Activated B cell treated with CpG ODN at 0.5 μM for 24 hours (primary cell): ENCODE data around the gene P4HA1. TPM values are rescaled to one million over a fixed set of nuclear protein-coding genes. Genes with fewer than 3 reads are reported as not detected.

Source experiments
- ATAC-seq: fragments of 200-7000 bp; cut with Tn5 transposase; one replicate; pipeline ENCODE4 v1.10.0; 2021; ENCODE audit warnings: low read depth, mild to moderate bottlenecking, moderate library complexity
- CTCF ChIA-PET: fragments of 350-600 bp; sonication (Branson Sonifier 250); formaldehyde crosslinking; loops from one replicate; lab custom pipeline; 2021; ENCODE audit warnings: antibody characterized with exemption; lab: Charles Lee
- POLR2A ChIA-PET: fragments of 350-600 bp; sonication (Branson Sonifier 250); formaldehyde crosslinking; loops from one replicate; lab custom pipeline; 2021; ENCODE audit warnings: antibody characterized with exemption; lab: Charles Lee
- DNase-seq: peaks from one replicate; pipeline ENCODE4 v3.0.0; 2022
- H3K27ac Mint-ChIP-seq: one replicate; pipeline ENCODE4 v1.8.0; 2020; ENCODE audit warnings: mixed read lengths
- H3K27me3 Mint-ChIP-seq: one replicate; pipeline ENCODE4 v1.8.0; 2021; ENCODE audit warnings: mixed read lengths
- H3K36me3 Mint-ChIP-seq: one replicate; pipeline ENCODE4 v1.8.0; 2021; ENCODE audit warnings: low read depth, mixed read lengths
- H3K4me1 Mint-ChIP-seq: one replicate; pipeline ENCODE4 v1.8.0; 2021; ENCODE audit warnings: mixed read lengths
- H3K4me3 Mint-ChIP-seq: one replicate; pipeline ENCODE4 v1.8.0; 2020; ENCODE audit warnings: mild to moderate bottlenecking, mixed read lengths
- H3K9me3 Mint-ChIP-seq: one replicate; pipeline ENCODE4 v1.8.0; 2020; ENCODE audit warnings: mixed read lengths
- intact Hi-C: fragments of 100-400 bp; cut with micrococcal nuclease; formaldehyde crosslinking; loops from one replicate; pipeline ENCODE4 v1.15.1; 2024
- total RNA-seq: library from RNA; stranded (reverse); gene quantifications from 2 replicates; pipeline ENCODE4 v1.2.3, GENCODE V29; 2022
- TF ChIP-seq, protein P1 (sequence below): fragments of 200-600 bp; IDR thresholded peaks from one replicate; pipeline ENCODE4 v1.8.0; 2022; ENCODE audit warnings: antibody characterized with exemption, mild to moderate bottlenecking

The P4HA1 gene
- total RNA-seq, 1 donor from 2014 or later, result 19.8 TPM

DNA sequence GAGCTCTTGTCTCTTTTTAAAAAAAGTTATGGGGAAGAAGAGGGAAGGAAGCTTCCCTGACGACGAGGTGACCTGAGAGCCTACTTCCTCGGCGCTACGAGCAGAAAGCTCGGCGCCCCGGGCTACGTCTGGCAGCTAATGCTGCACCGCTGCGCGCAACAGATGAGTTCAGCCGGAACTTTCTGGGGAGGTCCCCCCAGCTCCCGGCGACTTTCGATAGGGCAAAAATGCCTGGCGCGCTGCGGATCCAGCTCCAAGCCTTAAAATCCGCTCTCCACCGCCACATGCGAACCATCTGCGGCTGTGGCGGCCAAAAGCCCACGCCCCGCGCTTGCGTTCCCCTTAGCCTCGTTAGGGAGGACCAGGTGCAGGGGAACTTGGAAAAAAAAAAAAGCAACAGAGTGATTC is 621 bp downstream of the P4HA1 start:
- H3K4me1 Mint-ChIP-seq, result peaks cover 32% of the 10 kb centered on the region
- peak; percentile 37 for ATAC-seq
- POLR2A ChIA-PET, result interaction anchor here (0.6 to 6.3 kb wide), 27 partner anchors 10 to 1215 kb away, joined by 3 to 64 read pairs (median 5); partner anchors contain the start of genes DNAJB12, DNAJC9, ECD and FAM149B1

DNA sequence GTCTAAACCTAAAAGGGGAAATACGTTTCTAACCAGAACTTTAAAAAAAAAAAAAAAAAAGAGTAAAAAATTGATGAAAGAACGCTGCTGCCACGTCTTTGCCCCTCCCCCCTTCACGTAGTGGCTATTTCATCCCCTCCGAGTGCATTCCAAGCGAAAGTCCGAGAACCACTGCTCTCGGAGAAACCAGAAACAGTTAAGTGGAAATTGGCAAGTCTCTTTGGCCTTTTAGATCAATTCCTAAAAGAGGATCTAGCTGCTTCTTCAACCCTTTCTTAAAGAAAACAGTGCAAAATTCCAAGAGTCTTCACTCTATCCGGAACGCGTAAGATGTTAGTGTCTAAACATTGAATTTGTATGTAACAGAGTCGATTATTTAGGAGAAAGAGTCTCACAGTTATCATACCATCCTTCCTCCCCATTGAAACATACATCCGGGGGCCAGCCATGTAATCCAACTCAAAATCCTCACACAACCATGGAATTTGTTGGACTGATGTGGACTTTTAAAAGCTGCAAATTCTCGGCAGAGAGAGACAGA is 1.1 kb downstream of the P4HA1 start:
- intact Hi-C loops, result loop anchor here (1.0 to 5.0 kb wide), 9 partner anchors 15 to 878 kb away; partner anchors contain the start of genes ANAPC16, ANXA7, ASCC1 and MCU
- Mint-ChIP-seq H3K9me3 (no peaks in the 10 kb centered on the region), H3K36me3 (peaks cover 14% of the 10 kb centered on the region), H3K4me1 (peaks cover 32% of the 10 kb centered on the region), H3K27me3 (no peaks in the 10 kb centered on the region), H3K27ac (peak overlapping the region; percentile 88), H3K4me3 (peak overlapping the region; percentile 96)
- TF ChIP-seq, protein P1, sequence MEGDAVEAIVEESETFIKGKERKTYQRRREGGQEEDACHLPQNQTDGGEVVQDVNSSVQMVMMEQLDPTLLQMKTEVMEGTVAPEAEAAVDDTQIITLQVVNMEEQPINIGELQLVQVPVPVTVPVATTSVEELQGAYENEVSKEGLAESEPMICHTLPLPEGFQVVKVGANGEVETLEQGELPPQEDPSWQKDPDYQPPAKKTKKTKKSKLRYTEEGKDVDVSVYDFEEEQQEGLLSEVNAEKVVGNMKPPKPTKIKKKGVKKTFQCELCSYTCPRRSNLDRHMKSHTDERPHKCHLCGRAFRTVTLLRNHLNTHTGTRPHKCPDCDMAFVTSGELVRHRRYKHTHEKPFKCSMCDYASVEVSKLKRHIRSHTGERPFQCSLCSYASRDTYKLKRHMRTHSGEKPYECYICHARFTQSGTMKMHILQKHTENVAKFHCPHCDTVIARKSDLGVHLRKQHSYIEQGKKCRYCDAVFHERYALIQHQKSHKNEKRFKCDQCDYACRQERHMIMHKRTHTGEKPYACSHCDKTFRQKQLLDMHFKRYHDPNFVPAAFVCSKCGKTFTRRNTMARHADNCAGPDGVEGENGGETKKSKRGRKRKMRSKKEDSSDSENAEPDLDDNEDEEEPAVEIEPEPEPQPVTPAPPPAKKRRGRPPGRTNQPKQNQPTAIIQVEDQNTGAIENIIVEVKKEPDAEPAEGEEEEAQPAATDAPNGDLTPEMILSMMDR, result no peak
- ChIA-PET POLR2A (interaction anchor here (0.6 to 6.3 kb wide), 33 partner anchors 11 to 1502 kb away, joined by 3 to 64 read pairs (median 4); partner anchors contain the start of genes DNAJB12, DNAJC9, ECD and FAM149B1), CTCF (interaction anchor here (0.6 to 4.2 kb wide), 8 partner anchors 15 to 730 kb away, joined by 3 to 42 read pairs (median 6); partner anchors contain the start of genes ECD, FAM149B1 and NUDT13)
- ATAC-seq, result no peak
- DNase-seq, result peak; percentile 24

More for the DNA sequence above, 621 bp downstream of the P4HA1 start:
- DNase-seq, result peak; percentile 64
- Mint-ChIP-seq H3K36me3 (peaks cover 14% of the 10 kb centered on the region), H3K27ac (peak overlapping the region; percentile 88), H3K4me3 (peak overlapping the region; percentile 96), H3K9me3 (no peaks in the 10 kb centered on the region), H3K27me3 (no peaks in the 10 kb centered on the region)
- CTCF ChIA-PET, result interaction anchor here (0.5 to 4.2 kb wide), 10 partner anchors 14 to 730 kb away, joined by 3 to 42 read pairs (median 4); partner anchors contain the start of genes ECD, FAM149B1 and NUDT13
- intact Hi-C loops, result loop anchor here (1.0 to 5.0 kb wide), 8 partner anchors 14 to 879 kb away; partner anchors contain the start of genes ANAPC16, ANXA7, ASCC1 and MCU
- TF ChIP-seq, protein P1, result no peak

DNA sequence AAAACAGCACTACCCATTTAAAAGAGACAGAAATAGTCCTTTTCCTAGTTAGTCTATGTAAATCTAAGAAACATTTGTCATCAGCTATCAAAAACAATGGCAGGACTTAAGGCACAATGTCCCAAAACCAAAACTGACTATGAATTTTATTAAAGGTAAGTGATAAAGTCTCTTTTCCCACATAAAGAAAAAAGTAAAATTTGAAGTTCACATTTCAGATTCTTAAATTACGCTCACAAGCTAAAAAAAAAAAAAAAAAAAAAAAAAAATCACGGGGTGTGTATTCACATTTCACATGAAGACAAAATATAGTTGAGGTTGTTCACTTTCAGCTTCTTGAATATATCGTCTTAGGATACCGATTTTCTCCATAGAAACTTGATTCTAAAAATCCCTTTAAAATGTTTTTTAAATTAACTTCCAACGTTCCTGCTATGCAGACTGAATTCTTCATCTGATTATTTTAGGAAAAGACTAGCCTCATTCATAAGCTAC is 1.6 kb downstream of the P4HA1 start:
- DNase-seq, result no peak
- ChIA-PET POLR2A (interaction anchor here (0.6 to 6.3 kb wide), 17 partner anchors 13 to 1503 kb away, joined by 3 to 64 read pairs (median 6); partner anchors contain the start of genes DNAJB12, DNAJC9, ECD and FAM149B1), CTCF (interaction anchor here (0.6 to 4.2 kb wide), 5 partner anchors 15 to 141 kb away, joined by 5 to 42 read pairs (median 14); partner anchors contain the start of genes ECD, FAM149B1 and NUDT13)
- Mint-ChIP-seq H3K9me3 (no peaks in the 10 kb centered on the region), H3K36me3 (peaks cover 14% of the 10 kb centered on the region), H3K27ac (peak overlapping the region; percentile 88), H3K4me1 (peaks cover 32% of the 10 kb centered on the region), H3K27me3 (no peaks in the 10 kb centered on the region), H3K4me3 (peak overlapping the region; percentile 96)
- intact Hi-C loops, result loop anchor here (2.0 to 5.0 kb wide), 2 partner anchors 14 to 878 kb away; partner anchors contain the start of genes ANAPC16 and ASCC1
- TF ChIP-seq, protein P1, result no peak
- ATAC-seq, result no peak

DNA sequence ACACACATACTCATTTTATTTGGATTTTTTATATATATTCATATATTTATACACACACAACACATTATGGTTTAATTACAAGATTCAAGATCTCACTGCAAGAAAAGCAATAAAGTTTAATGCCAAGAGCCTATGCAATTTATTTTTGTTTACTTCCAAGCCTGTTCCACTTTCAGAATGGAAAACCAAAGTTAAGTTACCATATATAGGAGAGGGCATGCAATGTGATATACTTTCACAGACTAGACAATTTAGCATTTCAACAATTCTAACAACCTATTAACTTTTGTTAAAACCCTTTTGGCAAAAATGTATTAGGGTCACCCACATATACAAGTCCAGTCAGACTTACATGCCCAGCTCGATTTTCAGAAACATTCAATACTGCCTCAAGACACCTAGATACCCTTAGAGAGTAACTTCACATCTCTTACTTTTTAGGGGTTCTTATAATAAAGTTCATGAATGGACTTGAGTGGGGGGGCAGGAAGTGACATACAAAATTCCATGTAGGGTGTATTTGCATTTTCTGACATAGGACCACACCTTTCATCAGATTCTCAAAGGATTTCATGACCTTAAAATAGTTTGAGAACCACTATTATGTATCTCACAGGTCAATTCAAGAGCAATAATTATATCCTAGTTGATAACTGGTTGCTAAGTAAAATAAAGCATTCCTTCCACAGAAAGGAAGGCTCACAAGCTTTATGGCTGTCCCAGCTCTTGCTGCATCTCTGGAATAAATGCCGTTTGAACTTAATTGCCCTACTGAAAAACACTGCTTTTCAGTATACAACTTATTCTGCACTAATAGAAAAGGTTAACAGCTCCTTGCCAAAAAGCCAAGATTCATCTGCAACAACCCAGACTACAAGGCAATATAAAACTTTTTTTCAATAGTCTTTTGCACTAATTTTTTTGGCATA is 2.5 kb downstream of the P4HA1 start:
- no peak overlapping the region for H3K27ac Mint-ChIP-seq
- ChIA-PET POLR2A (interaction anchor here (0.7 to 6.3 kb wide), 9 partner anchors 16 to 716 kb away, joined by 3 to 64 read pairs (median 16); partner anchors contain the start of genes DNAJC9, ECD, FAM149B1 and NUDT13), CTCF (interaction anchor here (2.1 to 4.2 kb wide), 2 partner anchors 64 to 67 kb away, joined by 7 to 42 read pairs; no protein-coding TSS in a partner anchor)
- H3K27me3 Mint-ChIP-seq, result no peaks in the 10 kb centered on the region
- DNase-seq, result no peak
- peaks cover 14% of the 10 kb centered on the region for H3K36me3 Mint-ChIP-seq
- peak overlapping the region; percentile 96 for H3K4me3 Mint-ChIP-seq
- peaks cover 32% of the 10 kb centered on the region for H3K4me1 Mint-ChIP-seq
- TF ChIP-seq, protein P1, result no peak
- intact Hi-C loops, result loop anchor here (2.0 kb wide), 1 partner anchor 13 kb away; no protein-coding TSS in a partner anchor
- H3K9me3 Mint-ChIP-seq, result no peaks in the 10 kb centered on the region
- ATAC-seq, result no peak
